HepG2 (cell line): Measurements from ENCODE around the gene ENTPD5. TPM values are rescaled to one million over a fixed set of nuclear protein-coding genes. Genes with fewer than 3 reads are reported as not detected.

Experiments
- AGO1 ChIP-seq: fragments of 200-400 bp; formaldehyde crosslinking; IDR thresholded peaks from 2 replicates; pipeline ENCODE4 v1.6.1; 2017; ENCODE audit warnings: mild to moderate bottlenecking, low read depth, low read length, moderate library complexity; ENCODE audit not compliant: poor library complexity, severe bottlenecking
- ARNT2 ChIP-seq: sonication (generic); formaldehyde crosslinking; IDR thresholded peaks from 2 replicates; pipeline ENCODE4 v1.8.0; 2022; ENCODE audit warnings: mild to moderate bottlenecking, low read depth, missing genetic modification reagents, moderate library complexity
- ATRX ChIP-seq: sonication (generic); formaldehyde crosslinking; IDR thresholded peaks from 2 replicates; pipeline ENCODE4 v1.4.0; 2020; ENCODE audit warnings: missing genetic modification reagents, borderline replicate concordance
- CCDC6 ChIP-seq: sonication (generic); formaldehyde crosslinking; IDR thresholded peaks from 2 replicates; pipeline ENCODE4 v1.8.1; 2022; ENCODE audit warnings: mild to moderate bottlenecking, missing genetic modification reagents, moderate library complexity
- ELF3 ChIP-seq: IDR thresholded peaks from 2 replicates; pipeline ENCODE4 v1.6.1; 2016; ENCODE audit warnings: missing genetic modification reagents, missing compliant biosample characterization
- GATA4 ChIP-seq: sonication (generic); IDR thresholded peaks from 2 replicates; pipeline ENCODE4 v1.6.1; 2016; ENCODE audit warnings: antibody characterized with exemption, low read depth, borderline replicate concordance
- IKZF4 ChIP-seq: sonication (generic); formaldehyde crosslinking; IDR thresholded peaks from 2 replicates; pipeline ENCODE4 v1.5.1; 2020; ENCODE audit warnings: borderline replicate concordance, mild to moderate bottlenecking, low read depth, missing genetic modification reagents; ENCODE audit errors: not compliant biosample characterization
- JARID2 ChIP-seq: sonication (generic); formaldehyde crosslinking; IDR thresholded peaks from 2 replicates; pipeline ENCODE4 v1.8.1; 2023; ENCODE audit warnings: missing genetic modification reagents, inconsistent platforms; ENCODE audit not compliant: insufficient replicate concordance
- MLLT10 ChIP-seq: sonication (generic); formaldehyde crosslinking; IDR thresholded peaks from 2 replicates; pipeline ENCODE4 v1.4.0; 2020; ENCODE audit warnings: missing genetic modification reagents
- SRSF4 ChIP-seq: fragments of 200-400 bp; formaldehyde crosslinking; IDR thresholded peaks from one replicate; pipeline ENCODE4 v1.6.1; 2018; ENCODE audit warnings: mild to moderate bottlenecking, low read depth, low read length, moderate library complexity; ENCODE audit not compliant: poor library complexity, severe bottlenecking
- ZNF232 ChIP-seq: sonication (generic); formaldehyde crosslinking; IDR thresholded peaks from 2 replicates; pipeline ENCODE4 v1.4.0; 2020; ENCODE audit warnings: missing genetic modification reagents, borderline replicate concordance
- ZNF550 ChIP-seq: sonication (generic); formaldehyde crosslinking; IDR thresholded peaks from 2 replicates; pipeline ENCODE4 v1.4.0; 2020; ENCODE audit warnings: mild to moderate bottlenecking, missing genetic modification reagents, borderline replicate concordance
- ZNF589 ChIP-seq: sonication (generic); formaldehyde crosslinking; conservative IDR thresholded peaks from 2 replicates; pipeline ENCODE4 v1.8.0; 2022; ENCODE audit warnings: mild to moderate bottlenecking, moderate library complexity, missing genetic modification reagents
- ZNF746 ChIP-seq: sonication (generic); formaldehyde crosslinking; IDR thresholded peaks from 2 replicates; pipeline ENCODE4 v1.8.0; 2022; ENCODE audit warnings: mild to moderate bottlenecking, missing genetic modification reagents
- polyA plus RNA-seq, 8 experiments: library from polyadenylated mRNA; depleted of rRNA in 3 of 8; stranded (reverse) in 7 of 8; unstranded in 1 of 8; fragments of >200 nt; fragmentation: Illumina TruSeq in 4 of 8; extraction: Trizol in 4 of 8; gene quantifications; 2 replicates each; pipeline versions ENCODE4 v1.2.1 to v1.2.3, GENCODE V29; 2011 to 2016; ENCODE audit warnings: low read depth in 4 of 8, missing spikeins in 1 of 8, mixed read lengths in 1 of 8; ENCODE audit not compliant: insufficient read depth in 1 of 8
- total RNA-seq, 5 experiments: library from RNA; depleted of rRNA; stranded (reverse); fragments of >200 nt; fragmentation: Illumina TruSeq; extraction: Trizol; gene quantifications; 2 replicates each; pipeline ENCODE4 v1.2.3, GENCODE V29; 2016; ENCODE audit warnings: low read depth in 1 of 5
- TF ChIP-seq, protein P1 (sequence below): sonication (generic); formaldehyde crosslinking; IDR thresholded peaks from 2 replicates; pipeline ENCODE4 v1.4.0; 2020; ENCODE audit warnings: missing genetic modification reagents
- TF ChIP-seq, protein P2 (sequence below): sonication (generic); formaldehyde crosslinking; IDR thresholded peaks from 2 replicates; pipeline ENCODE4 v1.4.0; 2020; ENCODE audit warnings: mild to moderate bottlenecking, missing genetic modification reagents, borderline replicate concordance
- TF ChIP-seq, protein P3 (sequence below): sonication (generic); formaldehyde crosslinking; IDR thresholded peaks from 2 replicates; pipeline ENCODE4 v1.8.1; 2023; ENCODE audit warnings: mild to moderate bottlenecking, missing genetic modification reagents
- TF ChIP-seq, protein P4 (sequence below): sonication (generic); formaldehyde crosslinking; IDR thresholded peaks from 2 replicates; pipeline ENCODE4 v1.4.0; 2020; ENCODE audit warnings: mild to moderate bottlenecking, low read depth, missing genetic modification reagents

The ENTPD5 gene
- total and polyA plus RNA-seq, 2 of the 13 experiments (the other 11 are each of a cell fraction or from before 2014, with no cell fraction given): 33.8 to 43.3 TPM

DNA sequence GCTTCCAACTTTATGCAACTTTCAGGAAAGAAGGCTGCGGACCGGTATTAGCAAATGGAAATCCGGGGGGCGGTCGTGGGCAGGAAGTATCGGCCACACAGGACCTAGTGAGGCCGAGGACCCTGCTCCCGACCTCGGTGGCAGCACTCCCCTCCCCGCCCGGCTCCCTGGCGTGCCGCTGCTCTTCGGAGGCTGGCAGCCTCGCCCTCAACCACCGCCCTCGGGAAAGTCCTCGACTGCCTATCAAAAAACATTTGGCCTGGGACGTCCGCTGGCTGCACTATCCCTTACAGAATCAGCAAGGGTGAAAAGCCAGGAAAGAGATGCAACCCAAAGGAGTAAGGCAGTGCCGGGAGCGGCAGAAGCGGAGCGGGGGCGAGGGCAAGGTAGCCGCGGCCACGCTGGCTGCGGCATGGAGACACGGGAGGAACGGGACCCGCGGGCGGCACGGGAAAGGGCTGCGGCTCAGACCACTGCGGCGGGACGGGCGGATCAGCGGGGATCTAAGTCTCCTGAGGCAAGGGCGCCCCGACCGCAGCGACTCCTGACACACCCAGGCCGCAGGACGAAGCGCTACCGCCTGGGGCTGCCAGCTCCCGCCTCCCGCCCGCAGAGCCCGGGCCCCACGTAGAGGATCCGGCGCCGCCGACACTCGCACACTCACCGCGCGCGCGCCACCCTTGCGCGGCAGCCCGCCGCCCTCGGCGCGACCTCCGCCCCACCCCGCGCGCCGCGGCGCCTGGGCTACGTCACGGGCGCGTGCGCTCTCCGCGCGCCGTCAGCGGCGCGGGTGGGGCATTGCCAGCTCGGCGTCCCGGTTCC is at the start of gene ENTPD5, which contains the start of gene BBOF1 (continued):
- no peak for TF ChIP-seq ZNF232 (CRISPR knock-in tag)
- TF ChIP-seq, protein P1, sequence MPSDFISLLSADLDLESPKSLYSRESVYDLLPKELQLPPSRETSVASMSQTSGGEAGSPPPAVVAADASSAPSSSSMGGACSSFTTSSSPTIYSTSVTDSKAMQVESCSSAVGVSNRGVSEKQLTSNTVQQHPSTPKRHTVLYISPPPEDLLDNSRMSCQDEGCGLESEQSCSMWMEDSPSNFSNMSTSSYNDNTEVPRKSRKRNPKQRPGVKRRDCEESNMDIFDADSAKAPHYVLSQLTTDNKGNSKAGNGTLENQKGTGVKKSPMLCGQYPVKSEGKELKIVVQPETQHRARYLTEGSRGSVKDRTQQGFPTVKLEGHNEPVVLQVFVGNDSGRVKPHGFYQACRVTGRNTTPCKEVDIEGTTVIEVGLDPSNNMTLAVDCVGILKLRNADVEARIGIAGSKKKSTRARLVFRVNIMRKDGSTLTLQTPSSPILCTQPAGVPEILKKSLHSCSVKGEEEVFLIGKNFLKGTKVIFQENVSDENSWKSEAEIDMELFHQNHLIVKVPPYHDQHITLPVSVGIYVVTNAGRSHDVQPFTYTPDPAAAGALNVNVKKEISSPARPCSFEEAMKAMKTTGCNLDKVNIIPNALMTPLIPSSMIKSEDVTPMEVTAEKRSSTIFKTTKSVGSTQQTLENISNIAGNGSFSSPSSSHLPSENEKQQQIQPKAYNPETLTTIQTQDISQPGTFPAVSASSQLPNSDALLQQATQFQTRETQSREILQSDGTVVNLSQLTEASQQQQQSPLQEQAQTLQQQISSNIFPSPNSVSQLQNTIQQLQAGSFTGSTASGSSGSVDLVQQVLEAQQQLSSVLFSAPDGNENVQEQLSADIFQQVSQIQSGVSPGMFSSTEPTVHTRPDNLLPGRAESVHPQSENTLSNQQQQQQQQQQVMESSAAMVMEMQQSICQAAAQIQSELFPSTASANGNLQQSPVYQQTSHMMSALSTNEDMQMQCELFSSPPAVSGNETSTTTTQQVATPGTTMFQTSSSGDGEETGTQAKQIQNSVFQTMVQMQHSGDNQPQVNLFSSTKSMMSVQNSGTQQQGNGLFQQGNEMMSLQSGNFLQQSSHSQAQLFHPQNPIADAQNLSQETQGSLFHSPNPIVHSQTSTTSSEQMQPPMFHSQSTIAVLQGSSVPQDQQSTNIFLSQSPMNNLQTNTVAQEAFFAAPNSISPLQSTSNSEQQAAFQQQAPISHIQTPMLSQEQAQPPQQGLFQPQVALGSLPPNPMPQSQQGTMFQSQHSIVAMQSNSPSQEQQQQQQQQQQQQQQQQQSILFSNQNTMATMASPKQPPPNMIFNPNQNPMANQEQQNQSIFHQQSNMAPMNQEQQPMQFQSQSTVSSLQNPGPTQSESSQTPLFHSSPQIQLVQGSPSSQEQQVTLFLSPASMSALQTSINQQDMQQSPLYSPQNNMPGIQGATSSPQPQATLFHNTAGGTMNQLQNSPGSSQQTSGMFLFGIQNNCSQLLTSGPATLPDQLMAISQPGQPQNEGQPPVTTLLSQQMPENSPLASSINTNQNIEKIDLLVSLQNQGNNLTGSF (CRISPR knock-in tag): 0 out of 2 replicates have a peak, but pooled peaks have one; percentile 13
- TF ChIP-seq ELF3 (CRISPR knock-in tag): no peak
- TF ChIP-seq ZNF746 (CRISPR knock-in tag): 0 out of 2 replicates have a peak, but pooled peaks have one; percentile 57
- no peak for TF ChIP-seq ATRX
- TF ChIP-seq, protein P2, sequence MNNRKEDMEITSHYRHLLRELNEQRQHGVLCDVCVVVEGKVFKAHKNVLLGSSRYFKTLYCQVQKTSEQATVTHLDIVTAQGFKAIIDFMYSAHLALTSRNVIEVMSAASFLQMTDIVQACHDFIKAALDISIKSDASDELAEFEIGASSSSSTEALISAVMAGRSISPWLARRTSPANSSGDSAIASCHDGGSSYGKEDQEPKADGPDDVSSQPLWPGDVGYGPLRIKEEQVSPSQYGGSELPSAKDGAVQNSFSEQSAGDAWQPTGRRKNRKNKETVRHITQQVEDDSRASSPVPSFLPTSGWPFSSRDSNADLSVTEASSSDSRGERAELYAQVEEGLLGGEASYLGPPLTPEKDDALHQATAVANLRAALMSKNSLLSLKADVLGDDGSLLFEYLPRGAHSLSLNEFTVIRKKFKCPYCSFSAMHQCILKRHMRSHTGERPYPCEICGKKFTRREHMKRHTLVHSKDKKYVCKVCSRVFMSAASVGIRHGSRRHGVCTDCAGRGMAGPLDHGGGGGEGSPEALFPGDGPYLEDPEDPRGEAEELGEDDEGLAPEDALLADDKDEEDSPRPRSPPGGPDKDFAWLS (CRISPR knock-in tag): no peak
- TF ChIP-seq IKZF4 (CRISPR knock-in tag): peak; percentile 3
- TF ChIP-seq, protein P3, sequence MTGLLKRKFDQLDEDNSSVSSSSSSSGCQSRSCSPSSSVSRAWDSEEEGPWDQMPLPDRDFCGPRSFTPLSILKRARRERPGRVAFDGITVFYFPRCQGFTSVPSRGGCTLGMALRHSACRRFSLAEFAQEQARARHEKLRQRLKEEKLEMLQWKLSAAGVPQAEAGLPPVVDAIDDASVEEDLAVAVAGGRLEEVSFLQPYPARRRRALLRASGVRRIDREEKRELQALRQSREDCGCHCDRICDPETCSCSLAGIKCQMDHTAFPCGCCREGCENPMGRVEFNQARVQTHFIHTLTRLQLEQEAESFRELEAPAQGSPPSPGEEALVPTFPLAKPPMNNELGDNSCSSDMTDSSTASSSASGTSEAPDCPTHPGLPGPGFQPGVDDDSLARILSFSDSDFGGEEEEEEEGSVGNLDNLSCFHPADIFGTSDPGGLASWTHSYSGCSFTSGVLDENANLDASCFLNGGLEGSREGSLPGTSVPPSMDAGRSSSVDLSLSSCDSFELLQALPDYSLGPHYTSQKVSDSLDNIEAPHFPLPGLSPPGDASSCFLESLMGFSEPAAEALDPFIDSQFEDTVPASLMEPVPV: peak; percentile 52; the same call in 1 of the 2 replicates
- TF ChIP-seq MLLT10: no peak
- TF ChIP-seq AGO1: no peak
- TF ChIP-seq JARID2: no peak
- TF ChIP-seq ARNT2 (CRISPR knock-in tag): no peak; the same call in 1 of the 2 replicates
- TF ChIP-seq SRSF4: peak; percentile 44
- TF ChIP-seq, protein P4, sequence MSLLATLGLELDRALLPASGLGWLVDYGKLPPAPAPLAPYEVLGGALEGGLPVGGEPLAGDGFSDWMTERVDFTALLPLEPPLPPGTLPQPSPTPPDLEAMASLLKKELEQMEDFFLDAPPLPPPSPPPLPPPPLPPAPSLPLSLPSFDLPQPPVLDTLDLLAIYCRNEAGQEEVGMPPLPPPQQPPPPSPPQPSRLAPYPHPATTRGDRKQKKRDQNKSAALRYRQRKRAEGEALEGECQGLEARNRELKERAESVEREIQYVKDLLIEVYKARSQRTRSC (CRISPR knock-in tag): no peak
- no peak for TF ChIP-seq ZNF589 (CRISPR knock-in tag)
- TF ChIP-seq CCDC6 (CRISPR knock-in tag): no peak
- no peak for TF ChIP-seq GATA4
- TF ChIP-seq ZNF550 (CRISPR knock-in tag): 0 out of 2 replicates have a peak, but pooled peaks have one; percentile 47
